Measurements from ENCODE around the gene TSPAN6.

- TF ChIP-seq POLR2AphosphoS5 (IDR thresholded peaks at IDR 0.05; ENCODE audit: control insufficient read depth, insufficient read depth, low read depth, low read length) (no peak), CTCF (IDR thresholded peaks at IDR 0.05 in 2 of 3, conservative IDR thresholded peaks at IDR 0.05 in 1 of 3; ENCODE audit: insufficient read depth in 2 of 3, low read depth in 1 of 3, low read length in 3 of 3) (no peak), CHD4 (IDR thresholded peaks at IDR 0.05; ENCODE audit: insufficient read depth, insufficient replicate concordance, low read depth, low read length, poor library complexity, severe bottlenecking) (no peak), NFIC (IDR thresholded peaks at IDR 0.05) (no peak), HIVEP1 (CRISPR knock-in tag; IDR thresholded peaks at IDR 0.05) (no peak), ZBTB17 (CRISPR knock-in tag; IDR thresholded peaks at IDR 0.05) (no peak), MXI1 (IDR thresholded peaks at IDR 0.05; ENCODE audit: low read depth, low read length) (no peak), MCM2 (IDR thresholded peaks at IDR 0.05; ENCODE audit: low read depth) (no peak), XRCC4 (IDR thresholded peaks at IDR 0.05; ENCODE audit: extremely low read depth, insufficient read depth, insufficient read length) (no peak)
These were observed 37.1 kb downstream of the TSPAN6 start for GRCh38 chrX:100599456-100599855.
